Calu3 (cell line): ENCODE results near the gene TACSTD2. TPM values are rescaled to one million over a fixed set of nuclear protein-coding genes. Genes with fewer than 3 reads are reported as not detected.

Experiments used
- BruUV-seq: library from RNA; stranded (reverse); fragments of 400-500 nt; replicated peaks from 2 replicates; lab custom pipeline; 2021; lab: Mats Ljungman, UMichigan
- CTCF ChIA-PET: fragments of 300-600 bp; sonication (Branson Sonifier 250); formaldehyde crosslinking; loops from one replicate; lab custom pipeline; 2022; ENCODE audit warnings: antibody characterized with exemption; lab: Charles Lee
- DNase-seq: peaks from one replicate; pipeline ENCODE4 v3.0.0; 2022
- H3K27ac Mint-ChIP-seq: one replicate; pipeline ENCODE4 v1.8.0; 2022; ENCODE audit warnings: mixed read lengths; ENCODE audit not compliant: unreplicated experiment
- H3K27me3 Mint-ChIP-seq: one replicate; pipeline ENCODE4 v1.8.0; 2022; ENCODE audit warnings: mixed read lengths; ENCODE audit not compliant: unreplicated experiment
- H3K36me3 Mint-ChIP-seq: one replicate; pipeline ENCODE4 v1.8.0; 2022; ENCODE audit warnings: mild to moderate bottlenecking, moderate library complexity, mixed read lengths; ENCODE audit not compliant: insufficient read depth, unreplicated experiment
- H3K4me1 Mint-ChIP-seq: one replicate; pipeline ENCODE4 v1.8.0; 2022; ENCODE audit warnings: mild to moderate bottlenecking, low read depth, mixed read lengths; ENCODE audit not compliant: unreplicated experiment
- H3K4me3 Mint-ChIP-seq: one replicate; pipeline ENCODE4 v1.8.0; 2022; ENCODE audit warnings: mild to moderate bottlenecking, low read depth, moderate library complexity, mixed read lengths; ENCODE audit not compliant: unreplicated experiment
- H3K9me3 Mint-ChIP-seq: one replicate; pipeline ENCODE4 v1.8.0; 2022; ENCODE audit warnings: low read depth, mixed read lengths; ENCODE audit not compliant: unreplicated experiment
- intact Hi-C: fragments of 100-400 bp; cut with micrococcal nuclease; formaldehyde crosslinking; loops from one replicate; pipeline ENCODE4 v1.10.0; 2022; ENCODE audit not compliant: unreplicated experiment
- total RNA-seq: library from RNA; stranded (reverse); gene quantifications from 2 replicates; pipeline ENCODE4 v1.2.3, GENCODE V29; 2022
- TF ChIP-seq, protein P1 (sequence below): fragments of 200-600 bp; IDR thresholded peaks from one replicate; pipeline ENCODE4 v1.8.0; 2022; ENCODE audit warnings: antibody characterized with exemption; ENCODE audit not compliant: unreplicated experiment

Gene TACSTD2
- total RNA-seq, 1 experiment from 2014 or later = 293 TPM

DNA sequence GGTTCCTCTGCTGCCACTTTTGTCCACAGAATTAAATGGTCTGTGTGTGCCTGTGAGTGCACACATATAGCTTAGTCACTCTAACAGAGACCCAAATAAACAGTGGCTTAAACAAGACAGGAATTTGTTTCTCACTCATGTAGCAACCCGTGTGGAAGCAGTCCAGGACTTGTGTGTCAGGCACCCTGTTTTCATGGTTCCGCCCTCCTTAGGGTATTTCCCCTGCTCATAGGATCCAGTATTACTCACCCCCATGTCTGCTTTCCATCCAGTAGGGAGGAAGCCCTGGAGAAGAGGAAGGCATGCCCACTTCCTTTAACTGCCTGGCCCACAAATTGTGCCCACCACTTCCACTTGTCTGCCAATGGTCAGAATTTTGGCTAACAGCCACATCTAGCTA, 41.3 kb upstream of the TACSTD2 start:
- H3K4me1 Mint-ChIP-seq = peaks cover 63% of the 10 kb centered on the region
- no TSS peak for BruUV-seq
- peaks cover 4% of the 10 kb centered on the region for H3K36me3 Mint-ChIP-seq
- intact Hi-C loops = no loop called here
- CTCF ChIA-PET = interaction anchor here (0.9 to 1.3 kb wide), 5 partner anchors 11 to 72 kb away, joined by 3 to 5 read pairs (median 3); partner anchors contain the start of gene OMA1
- TF ChIP-seq, protein P1, sequence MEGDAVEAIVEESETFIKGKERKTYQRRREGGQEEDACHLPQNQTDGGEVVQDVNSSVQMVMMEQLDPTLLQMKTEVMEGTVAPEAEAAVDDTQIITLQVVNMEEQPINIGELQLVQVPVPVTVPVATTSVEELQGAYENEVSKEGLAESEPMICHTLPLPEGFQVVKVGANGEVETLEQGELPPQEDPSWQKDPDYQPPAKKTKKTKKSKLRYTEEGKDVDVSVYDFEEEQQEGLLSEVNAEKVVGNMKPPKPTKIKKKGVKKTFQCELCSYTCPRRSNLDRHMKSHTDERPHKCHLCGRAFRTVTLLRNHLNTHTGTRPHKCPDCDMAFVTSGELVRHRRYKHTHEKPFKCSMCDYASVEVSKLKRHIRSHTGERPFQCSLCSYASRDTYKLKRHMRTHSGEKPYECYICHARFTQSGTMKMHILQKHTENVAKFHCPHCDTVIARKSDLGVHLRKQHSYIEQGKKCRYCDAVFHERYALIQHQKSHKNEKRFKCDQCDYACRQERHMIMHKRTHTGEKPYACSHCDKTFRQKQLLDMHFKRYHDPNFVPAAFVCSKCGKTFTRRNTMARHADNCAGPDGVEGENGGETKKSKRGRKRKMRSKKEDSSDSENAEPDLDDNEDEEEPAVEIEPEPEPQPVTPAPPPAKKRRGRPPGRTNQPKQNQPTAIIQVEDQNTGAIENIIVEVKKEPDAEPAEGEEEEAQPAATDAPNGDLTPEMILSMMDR = no peak
- H3K4me3 Mint-ChIP-seq = peak overlapping the region; percentile 5
- peak; percentile 73 for DNase-seq
- H3K27me3 Mint-ChIP-seq = no peaks in the 10 kb centered on the region
- peaks cover 3% of the 10 kb centered on the region for H3K9me3 Mint-ChIP-seq
- H3K27ac Mint-ChIP-seq = peak overlapping the region; percentile 66

GRCh38 chr1:58611861-58612385, 34.9 kb upstream of the TACSTD2 start:
- intact Hi-C loops = no loop called here
- H3K4me1 Mint-ChIP-seq = peaks cover 12% of the 10 kb centered on the region
- H3K4me3 Mint-ChIP-seq = no peak overlapping the region
- TF ChIP-seq, protein P1 = no peak
- DNase-seq = no peak
- BruUV-seq = no TSS peak
- no peaks in the 10 kb centered on the region for H3K27me3 Mint-ChIP-seq
- peaks cover 7% of the 10 kb centered on the region for H3K9me3 Mint-ChIP-seq
- no peaks in the 10 kb centered on the region for H3K36me3 Mint-ChIP-seq
- CTCF ChIA-PET = interaction anchor here (0.8 kb wide), 1 partner anchor 28 kb away, joined by 3 read pairs; no protein-coding TSS in a partner anchor
- no peak overlapping the region for H3K27ac Mint-ChIP-seq

GRCh38 chr1:58608945-58609344, 31.9 kb upstream of the TACSTD2 start:
- H3K9me3 Mint-ChIP-seq = peaks cover 3% of the 10 kb centered on the region
- CTCF ChIA-PET = interaction anchor here (0.6 kb wide), 1 partner anchor 14 kb away, joined by 3 read pairs; no protein-coding TSS in a partner anchor
- H3K27me3 Mint-ChIP-seq = no peaks in the 10 kb centered on the region
- H3K27ac Mint-ChIP-seq = no peak overlapping the region
- H3K4me1 Mint-ChIP-seq = no peaks in the 10 kb centered on the region
- DNase-seq = no peak
- no peak overlapping the region for H3K4me3 Mint-ChIP-seq
- BruUV-seq = no TSS peak
- intact Hi-C loops = no loop called here
- no peaks in the 10 kb centered on the region for H3K36me3 Mint-ChIP-seq
- TF ChIP-seq, protein P1 = no peak

DNA sequence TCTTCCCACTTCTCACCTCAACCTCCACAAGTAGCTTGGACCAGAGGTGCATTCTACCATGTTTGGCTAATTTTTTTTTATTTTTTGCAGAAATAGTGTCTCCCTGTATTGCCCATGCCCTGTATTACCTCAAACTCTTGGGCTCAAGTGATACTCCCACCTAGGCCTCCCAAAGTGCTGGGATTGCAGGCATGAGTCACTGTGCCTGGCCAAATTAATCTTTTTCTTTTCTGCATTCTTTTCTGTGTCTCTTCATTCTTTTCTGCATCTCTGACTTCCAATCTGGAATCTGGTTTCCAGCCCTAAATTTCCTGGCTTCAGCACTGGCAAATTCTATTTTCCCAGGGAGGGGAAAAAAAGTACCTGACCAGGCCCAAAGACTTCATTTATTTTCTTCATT, 31.2 kb upstream of the TACSTD2 start:
- no TSS peak for BruUV-seq
- TF ChIP-seq, protein P1 = no peak
- Mint-ChIP-seq H3K9me3 (peaks cover 3% of the 10 kb centered on the region), H3K36me3 (no peaks in the 10 kb centered on the region), H3K27me3 (no peaks in the 10 kb centered on the region), H3K27ac (no peak overlapping the region), H3K4me3 (no peak overlapping the region), H3K4me1 (no peaks in the 10 kb centered on the region)
- intact Hi-C loops = no loop called here
- DNase-seq = no peak
- CTCF ChIA-PET = no interaction called here
